DOHH2 (cell line): ENCODE data around the gene BPI.
"Not testable (repeated sequence)": the region's sequence is repeated elsewhere in the genome, so short reads cannot be mapped to it uniquely, and the experiment has no call there.

ENCODE experiments used
- H3F3A ChIP-seq: fragments of 200-600 bp; sonication (generic), shearing (Covaris generic); 2 replicates; pipeline ENCODE4 v1.6.0; 2016; ENCODE audit warnings: antibody characterized with exemption, mild to moderate bottlenecking; ENCODE audit not compliant: control insufficient read depth, insufficient read depth
- H3K27ac ChIP-seq: fragments of 200-600 bp; sonication (generic); 2 replicates; pipeline ENCODE4 v1.5.1; 2014; ENCODE audit warnings: low read depth, mild to moderate bottlenecking, low read length, moderate library complexity
- H3K27me3 ChIP-seq: fragments of 200-600 bp; sonication (generic); 2 replicates; pipeline ENCODE4 v1.6.1; 2014; ENCODE audit warnings: mild to moderate bottlenecking, low read length, mixed read lengths; ENCODE audit not compliant: control insufficient read depth
- H3K36me3 ChIP-seq: fragments of 200-600 bp; sonication (generic); 2 replicates; pipeline ENCODE4 v1.6.1; 2014; ENCODE audit warnings: mild to moderate bottlenecking, low read length, moderate library complexity, mixed read lengths; ENCODE audit not compliant: control insufficient read depth
- H3K4me1 ChIP-seq: fragments of 200-600 bp; sonication (generic); 2 replicates; pipeline ENCODE4 v1.6.1; 2014; ENCODE audit warnings: mild to moderate bottlenecking, low read length, mixed read lengths; ENCODE audit not compliant: control insufficient read depth
- H3K4me2 ChIP-seq: fragments of 200-600 bp; sonication (generic); 2 replicates; pipeline ENCODE4 v1.6.0; 2014; ENCODE audit warnings: mild to moderate bottlenecking, low read length, moderate library complexity
- H3K4me3 ChIP-seq: fragments of 200-600 bp; sonication (generic); 2 replicates; pipeline ENCODE4 v1.5.1; 2014; ENCODE audit warnings: mild to moderate bottlenecking, low read length, mixed read lengths
- H3K79me2 ChIP-seq: fragments of 200-600 bp; sonication (generic); 2 replicates; pipeline ENCODE4 v1.6.1; 2014; ENCODE audit warnings: mild to moderate bottlenecking, low read length, mixed read lengths; ENCODE audit not compliant: control insufficient read depth
- H3K9me2 ChIP-seq: fragments of 200-600 bp; sonication (generic); replicated peaks from 2 replicates; pipeline ENCODE4 v1.6.1; 2014; ENCODE audit warnings: mild to moderate bottlenecking, low read length, mixed read lengths; ENCODE audit not compliant: control insufficient read depth
- H3K9me3 ChIP-seq: fragments of 200-600 bp; sonication (generic); 2 replicates; pipeline ENCODE4 v1.6.1; 2014; ENCODE audit warnings: antibody characterized with exemption, low read length, mixed read lengths; ENCODE audit not compliant: control insufficient read depth, insufficient read depth
- H4K20me1 ChIP-seq: fragments of 200-600 bp; sonication (generic); 2 replicates; pipeline ENCODE4 v1.6.0; 2014; ENCODE audit warnings: low read depth, mild to moderate bottlenecking, antibody characterized with exemption, low read length, moderate library complexity; ENCODE audit not compliant: control insufficient read depth, insufficient read depth
- EZH2phosphoT487 ChIP-seq: fragments of 200-600 bp; sonication (generic); IDR thresholded peaks from 2 replicates; pipeline ENCODE4 v1.6.1; 2017; ENCODE audit warnings: borderline replicate concordance, mild to moderate bottlenecking, antibody characterized with exemption, low read length, moderate library complexity, mixed read lengths
- TF ChIP-seq, protein P1 (sequence below): fragments of 200-600 bp; sonication (generic); IDR thresholded peaks from one replicate; pipeline ENCODE4 v1.5.1; 2014; ENCODE audit warnings: antibody characterized with exemption, mild to moderate bottlenecking, low read depth, low read length; ENCODE audit not compliant: poor library complexity, severe bottlenecking

The BPI gene

DNA sequence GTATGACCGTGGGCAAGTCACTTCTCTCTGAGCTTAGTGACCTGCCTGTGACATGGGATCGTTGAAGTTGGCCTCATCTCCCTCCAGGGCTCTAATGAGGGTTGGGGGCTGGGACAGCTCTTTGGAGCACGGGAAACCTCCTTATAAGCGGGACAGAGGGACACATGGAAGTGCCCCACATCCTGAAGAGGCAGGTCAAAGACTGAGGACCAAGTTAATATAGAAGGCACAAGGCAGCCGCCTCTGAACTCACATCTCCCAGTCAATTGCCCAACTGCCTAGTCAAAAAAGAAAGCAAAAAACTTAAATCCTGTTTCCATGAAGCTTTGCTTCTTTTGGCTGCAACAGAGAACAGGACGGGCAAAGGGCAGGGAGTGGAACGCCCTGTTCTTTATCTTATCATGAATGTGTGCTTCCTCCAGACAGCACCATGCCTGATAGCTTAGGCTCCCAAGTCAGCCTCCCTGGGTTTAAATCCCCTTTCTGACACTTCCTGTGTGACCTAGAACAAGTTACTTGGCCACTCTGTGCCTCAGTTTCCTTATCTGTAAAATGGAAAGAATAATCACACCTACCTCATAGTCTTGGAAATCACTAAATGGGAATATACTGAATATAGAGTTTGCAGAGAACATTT, 69.4 kb downstream of the BPI start:
- no peak overlapping the region for H3K27ac ChIP-seq
- no peaks in the 10 kb centered on the region for H3K9me3 ChIP-seq
- no peaks in the 10 kb centered on the region for H4K20me1 ChIP-seq
- H3K4me1 ChIP-seq = no peaks in the 10 kb centered on the region
- H3K9me2 ChIP-seq = no peaks in the 10 kb centered on the region
- no peak overlapping the region for H3K4me3 ChIP-seq
- H3K27me3 ChIP-seq = peaks cover 16% of the 10 kb centered on the region
- no peak overlapping the region for H3K4me2 ChIP-seq
- H3K36me3 ChIP-seq = no peaks in the 10 kb centered on the region
- TF ChIP-seq, protein P1, sequence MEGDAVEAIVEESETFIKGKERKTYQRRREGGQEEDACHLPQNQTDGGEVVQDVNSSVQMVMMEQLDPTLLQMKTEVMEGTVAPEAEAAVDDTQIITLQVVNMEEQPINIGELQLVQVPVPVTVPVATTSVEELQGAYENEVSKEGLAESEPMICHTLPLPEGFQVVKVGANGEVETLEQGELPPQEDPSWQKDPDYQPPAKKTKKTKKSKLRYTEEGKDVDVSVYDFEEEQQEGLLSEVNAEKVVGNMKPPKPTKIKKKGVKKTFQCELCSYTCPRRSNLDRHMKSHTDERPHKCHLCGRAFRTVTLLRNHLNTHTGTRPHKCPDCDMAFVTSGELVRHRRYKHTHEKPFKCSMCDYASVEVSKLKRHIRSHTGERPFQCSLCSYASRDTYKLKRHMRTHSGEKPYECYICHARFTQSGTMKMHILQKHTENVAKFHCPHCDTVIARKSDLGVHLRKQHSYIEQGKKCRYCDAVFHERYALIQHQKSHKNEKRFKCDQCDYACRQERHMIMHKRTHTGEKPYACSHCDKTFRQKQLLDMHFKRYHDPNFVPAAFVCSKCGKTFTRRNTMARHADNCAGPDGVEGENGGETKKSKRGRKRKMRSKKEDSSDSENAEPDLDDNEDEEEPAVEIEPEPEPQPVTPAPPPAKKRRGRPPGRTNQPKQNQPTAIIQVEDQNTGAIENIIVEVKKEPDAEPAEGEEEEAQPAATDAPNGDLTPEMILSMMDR = no peak
- TF ChIP-seq EZH2phosphoT487 = no peak
- H3K79me2 ChIP-seq = no peaks in the 10 kb centered on the region
- no peaks in the 10 kb centered on the region for H3F3A ChIP-seq

DNA sequence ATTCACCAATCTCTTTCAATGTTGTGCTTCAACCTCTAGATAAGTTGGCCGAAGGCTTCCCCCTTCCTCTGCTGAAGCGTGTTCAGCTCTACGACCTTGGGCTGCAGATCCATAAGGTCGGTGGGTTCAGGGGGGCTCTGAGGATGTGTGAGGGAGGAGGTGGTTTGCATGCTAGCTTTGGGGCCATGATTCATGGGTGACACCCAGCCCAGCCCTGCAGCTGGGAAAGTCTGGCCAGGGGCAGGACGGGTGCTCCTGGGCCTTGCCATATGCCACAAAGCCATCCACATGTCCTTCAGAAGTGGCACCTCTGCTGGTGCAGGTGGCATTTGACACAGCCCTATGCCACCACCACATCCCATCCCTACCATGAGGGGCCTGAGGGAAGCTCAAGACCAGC, 69.9 kb downstream of the BPI start:
- Histone ChIP-seq H3K27ac (no peak overlapping the region), H3K79me2 (no peaks in the 10 kb centered on the region), H3K36me3 (no peaks in the 10 kb centered on the region), H3K4me2 (no peak overlapping the region), H4K20me1 (no peaks in the 10 kb centered on the region), H3K9me3 (no peaks in the 10 kb centered on the region), H3K9me2 (no peaks in the 10 kb centered on the region), H3K4me1 (no peaks in the 10 kb centered on the region), H3K4me3 (no peak overlapping the region), H3F3A (no peaks in the 10 kb centered on the region), H3K27me3 (peaks cover 16% of the 10 kb centered on the region)
- no peak for TF ChIP-seq EZH2phosphoT487
- TF ChIP-seq, protein P1 = no peak

DNA sequence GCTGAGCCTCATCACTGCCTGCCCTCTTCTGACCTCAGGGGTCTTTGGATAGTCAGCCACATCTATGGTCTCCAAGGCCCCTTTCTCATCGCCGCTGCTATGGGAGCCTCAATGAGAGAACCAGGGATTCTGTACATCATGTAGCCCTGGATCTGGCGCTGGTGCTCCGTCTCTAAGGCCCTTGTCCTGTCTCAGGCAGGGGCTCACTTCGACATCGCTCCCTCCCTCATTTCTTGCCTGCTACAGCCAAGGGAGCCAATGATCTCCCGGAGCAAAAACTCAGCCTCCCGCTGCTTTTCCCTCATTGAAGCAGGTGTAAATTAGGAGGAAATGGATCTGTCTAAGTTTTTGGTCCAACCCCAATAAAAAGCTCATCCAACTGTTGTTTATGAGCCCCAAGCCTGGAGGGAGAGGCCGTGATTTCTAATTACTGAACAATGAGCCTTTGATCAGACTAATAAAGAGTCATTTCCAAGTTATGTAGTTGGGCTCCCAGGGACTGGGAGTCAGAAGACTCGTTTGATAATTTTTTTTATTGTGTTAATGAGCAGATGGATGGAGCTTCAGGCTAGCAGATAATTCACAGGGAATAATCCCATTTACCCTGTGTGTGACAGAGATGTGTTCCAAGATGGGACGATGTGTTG, 73.2 kb downstream of the BPI start:
- Histone ChIP-seq H3K4me3 (no peak overlapping the region), H3K4me1 (no peaks in the 10 kb centered on the region), H3K36me3 (no peaks in the 10 kb centered on the region), H3K4me2 (no peak overlapping the region), H3K9me2 (no peaks in the 10 kb centered on the region), H3F3A (no peaks in the 10 kb centered on the region), H3K27ac (no peak overlapping the region), H3K9me3 (no peaks in the 10 kb centered on the region), H3K79me2 (no peaks in the 10 kb centered on the region), H4K20me1 (no peaks in the 10 kb centered on the region), H3K27me3 (peaks cover 9% of the 10 kb centered on the region)
- no peak for TF ChIP-seq EZH2phosphoT487
- TF ChIP-seq, protein P1 = no peak

- not testable (repeated sequence) for H3K4me3 ChIP-seq, H3K27ac ChIP-seq, H3K9me2 ChIP-seq, H3F3A ChIP-seq, H3K9me3 ChIP-seq, H3K27me3 ChIP-seq, H4K20me1 ChIP-seq, H3K79me2 ChIP-seq, H3K4me2 ChIP-seq, H3K4me1 ChIP-seq, H3K36me3 ChIP-seq
Observed at GRCh38 chr20:38377838-38378237, 73.9 kb downstream of the BPI start.
